Nephron (organoid): ENCODE results near the gene WASF2.
"Not testable (repeated sequence)": the region's sequence is repeated elsewhere in the genome, so short reads cannot be mapped to it uniquely, and the experiment has no call there.

Experiments
- H3K27ac Mint-ChIP-seq, 3 experiments: 2 replicates each; pipeline ENCODE4 v1.8.0; 2020; ENCODE audit warnings: mixed read lengths in 3 of 3, mild to moderate bottlenecking in 2 of 3, moderate library complexity in 1 of 3
- H3K27me3 Mint-ChIP-seq: 2 replicates; pipeline ENCODE4 v1.8.0; 2021; ENCODE audit warnings: low read depth, mild to moderate bottlenecking, moderate library complexity, mixed read lengths
- H3K36me3 Mint-ChIP-seq: 2 replicates; pipeline ENCODE4 v1.8.0; 2020; ENCODE audit warnings: low read depth, mixed read lengths
- H3K4me1 Mint-ChIP-seq: 2 replicates; pipeline ENCODE4 v1.8.0; 2020; ENCODE audit warnings: mixed read lengths
- H3K4me3 Mint-ChIP-seq, 3 experiments: 2 replicates each; pipeline ENCODE4 v1.8.0; 2020; ENCODE audit warnings: mild to moderate bottlenecking in 3 of 3, mixed read lengths in 3 of 3, moderate library complexity in 2 of 3
- H3K9me3 Mint-ChIP-seq: 2 replicates; pipeline ENCODE4 v1.8.0; 2020; ENCODE audit warnings: mixed read lengths
- CTCF ChIP-seq, 3 experiments: fragments of 200-600 bp; sonication (generic); IDR thresholded peaks; one replicate each; pipeline ENCODE4 v1.5.0; 2021; ENCODE audit warnings: antibody characterized with exemption in 3 of 3; ENCODE audit not compliant: unreplicated experiment in 3 of 3

The WASF2 gene

GRCh38 chr1:27505420-27505680 lies 15.4 kb upstream of the WASF2 start:
- Mint-ChIP-seq H3K27me3 (peaks cover 5% of the 10 kb centered on the region), H3K27ac (peak overlapping the region; percentile 98 to 99 (median 98)), H3K36me3 (no peaks in the 10 kb centered on the region), H3K4me3 (peak overlapping the region in 1 of 3 experiments; percentile 9), H3K9me3 (no peaks in the 10 kb centered on the region), H3K4me1 (peaks cover 54% of the 10 kb centered on the region)
- TF ChIP-seq CTCF (IDR thresholded peaks at IDR 0.05; ENCODE audit: unreplicated experiment in 3 of 3), result no peak

- peak overlapping the region in 1 of 3 experiments; percentile 77 for H3K4me3 Mint-ChIP-seq
- TF ChIP-seq CTCF (IDR thresholded peaks at IDR 0.05; ENCODE audit: unreplicated experiment in 3 of 3), result no peak
- H3K4me1 Mint-ChIP-seq, result peaks cover 49% of the 10 kb centered on the region
- peak overlapping the region; percentile 98 to 99 (median 98) for H3K27ac Mint-ChIP-seq
- no peaks in the 10 kb centered on the region for H3K9me3 Mint-ChIP-seq
- peaks cover 5% of the 10 kb centered on the region for H3K27me3 Mint-ChIP-seq
- H3K36me3 Mint-ChIP-seq, result no peaks in the 10 kb centered on the region
Measured at GRCh38 chr1:27504588-27505419, 14.8 kb upstream of the WASF2 start.

GRCh38 chr1:27503844-27504587 lies 14.0 kb upstream of the WASF2 start:
- peak overlapping the region; percentile 98 to 99 (median 98) for H3K27ac Mint-ChIP-seq
- H3K36me3 Mint-ChIP-seq, result no peaks in the 10 kb centered on the region
- peaks cover 46% of the 10 kb centered on the region for H3K4me1 Mint-ChIP-seq
- no peak for TF ChIP-seq CTCF (IDR thresholded peaks at IDR 0.05; ENCODE audit: unreplicated experiment in 3 of 3)
- H3K4me3 Mint-ChIP-seq, result peak overlapping the region; percentile 43 to 77 (median 73)
- H3K9me3 Mint-ChIP-seq, result no peaks in the 10 kb centered on the region
- peaks cover 5% of the 10 kb centered on the region for H3K27me3 Mint-ChIP-seq

- H3K27ac Mint-ChIP-seq, result peak overlapping the region; percentile 98 to 99 (median 98)
- H3K4me3 Mint-ChIP-seq, result peak overlapping the region; percentile 31 to 67 (median 55)
- H3K36me3 Mint-ChIP-seq, result no peaks in the 10 kb centered on the region
- peaks cover 42% of the 10 kb centered on the region for H3K4me1 Mint-ChIP-seq
- H3K27me3 Mint-ChIP-seq, result peaks cover 3% of the 10 kb centered on the region
- no peak for TF ChIP-seq CTCF (IDR thresholded peaks at IDR 0.05; ENCODE audit: unreplicated experiment in 3 of 3)
- no peaks in the 10 kb centered on the region for H3K9me3 Mint-ChIP-seq
Measured at GRCh38 chr1:27503033-27503432, 13.1 kb upstream of the WASF2 start.

GRCh38 chr1:27501159-27501558 lies 11.2 kb upstream of the WASF2 start:
- peak overlapping the region; percentile 85 to 99 (median 93) for H3K27ac Mint-ChIP-seq
- peaks cover 41% of the 10 kb centered on the region for H3K4me1 Mint-ChIP-seq
- H3K4me3 Mint-ChIP-seq, H3K27me3 Mint-ChIP-seq, H3K36me3 Mint-ChIP-seq, H3K9me3 Mint-ChIP-seq: not testable (repeated sequence)

GRCh38 chr1:27499142-27499541 lies 9.2 kb upstream of the WASF2 start:
- no peak for TF ChIP-seq CTCF (IDR thresholded peaks at IDR 0.05; ENCODE audit: unreplicated experiment in 3 of 3)

More at GRCh38 chr1:27499142-27499541, 9.2 kb upstream of the WASF2 start:
- H3K9me3 Mint-ChIP-seq, result no peaks in the 10 kb centered on the region
- no peaks in the 10 kb centered on the region for H3K36me3 Mint-ChIP-seq
- peak overlapping the region; percentile 49 to 87 (median 75) for H3K27ac Mint-ChIP-seq
- H3K27me3 Mint-ChIP-seq, result no peaks in the 10 kb centered on the region
- H3K4me1 Mint-ChIP-seq, result peaks cover 32% of the 10 kb centered on the region
- H3K4me3 Mint-ChIP-seq, result no peak overlapping the region
